HCT116 (cell line): ENCODE data around the gene ATP1B3. TPM values are rescaled to one million over a fixed set of nuclear protein-coding genes. Genes with fewer than 3 reads are reported as not detected.

ENCODE experiments used
- ATAC-seq: fragments of 200-7000 bp; cut with Tn5 transposase; 2 replicates; pipeline ENCODE4 v1.9.1; 2020; ENCODE audit warnings: mild to moderate bottlenecking, moderate library complexity
- BruUV-seq: library from RNA; stranded (reverse); fragments of 400-500 nt; replicated peaks from 2 replicates; lab custom pipeline; 2021; lab: Mats Ljungman, UMichigan
- CTCF ChIA-PET: fragments of 300-600 bp; sonication (Branson Sonifier 250); formaldehyde crosslinking; loops from one replicate; lab custom pipeline; 2021; ENCODE audit warnings: antibody characterized with exemption; lab: Charles Lee
- POLR2A ChIA-PET: fragments of 300-600, 350-600 bp; sonication (Branson Sonifier 250); formaldehyde crosslinking; loops from one replicate; lab custom pipeline; 2021; ENCODE audit warnings: antibody characterized with exemption; lab: Charles Lee
- RAD21 ChIA-PET, 2 experiments: fragments of 300-600 bp; sonication (Branson Sonifier 250); formaldehyde crosslinking; loops; one replicate each; lab custom pipeline; 2023; ENCODE audit warnings: low total read pairs in 2 of 2; ENCODE audit not compliant: uncharacterized antibody in 2 of 2, unreplicated experiment in 2 of 2, low non-redundant PET in 1 of 2; lab: Charles Lee
- DNase-seq: peaks from one replicate; pipeline ENCODE4 v3.0.0-alpha.2; 2010; ENCODE audit warnings: low read depth, low spot score
- H2AFZ ChIP-seq: fragments of 200-600 bp; shearing (Covaris generic), sonication (generic); 2 replicates; pipeline ENCODE4 v1.6.1; 2017; ENCODE audit warnings: low read depth, mixed run types, mixed read lengths, antibody characterized with exemption, low read length; ENCODE audit not compliant: poor library complexity, severe bottlenecking
- H3K27ac ChIP-seq: 2 replicates; pipeline ENCODE4 v1.5.1; 2012; ENCODE audit warnings: low read depth, low read length
- H3K27me3 ChIP-seq: fragments of 200-600 bp; sonication (generic); 2 replicates; pipeline ENCODE4 v1.6.1; 2016; ENCODE audit warnings: mixed run types, low read length, mixed read lengths; ENCODE audit not compliant: insufficient read depth
- H3K36me3 ChIP-seq, 2 experiments: fragments of 200-500 bp in 1 of 2; fragments of 200-600 bp in 1 of 2; sonication (Bioruptor generic) in 1 of 2; sonication (generic) in 1 of 2; 2 replicates each; pipeline versions ENCODE4 v1.5.1 to v1.6.1; 2014 to 2016; ENCODE audit warnings: low read length in 2 of 2, inconsistent platforms in 1 of 2, mixed read lengths in 1 of 2, mixed run types in 1 of 2; ENCODE audit not compliant: insufficient read depth in 2 of 2, control insufficient read depth in 1 of 2
- H3K4me1 ChIP-seq, 2 experiments: fragments of 200-600 bp in 1 of 2; sonication (generic) in 1 of 2; 2 replicates each; pipeline versions ENCODE4 v1.5.1 to v1.6.1; 2012 to 2017; ENCODE audit warnings: low read length in 2 of 2, inconsistent platforms in 1 of 2, mild to moderate bottlenecking in 1 of 2, mixed read lengths in 1 of 2, mixed run types in 1 of 2, moderate library complexity in 1 of 2; ENCODE audit not compliant: insufficient read depth in 2 of 2, control insufficient read depth in 1 of 2
- H3K4me2 ChIP-seq: fragments of 200-600 bp; sonication (generic); 2 replicates; pipeline ENCODE4 v1.6.1; 2017; ENCODE audit warnings: mixed run types, low read length, mixed read lengths
- H3K4me3 ChIP-seq, 2 experiments: fragments of 200-600 bp in 1 of 2; sonication (generic) in 1 of 2; replicated peaks in 1 of 2; 2 replicates each; pipeline ENCODE4 v1.5.1; 2011 to 2016; ENCODE audit warnings: low read length in 2 of 2, control low read depth in 1 of 2, low read depth in 1 of 2, mild to moderate bottlenecking in 1 of 2, mixed read lengths in 1 of 2, mixed run types in 1 of 2
- H3K79me2 ChIP-seq: fragments of 200-600 bp; sonication (generic); 2 replicates; pipeline ENCODE4 v1.6.1; 2017; ENCODE audit warnings: mild to moderate bottlenecking, mixed run types, low read length, moderate library complexity, mixed read lengths; ENCODE audit not compliant: insufficient read depth
- H3K9ac ChIP-seq: fragments of 200-600 bp; sonication (generic); 2 replicates; pipeline ENCODE4 v1.6.1; 2016; ENCODE audit warnings: low read length, mixed read lengths
- H3K9me2 ChIP-seq: fragments of 200-600 bp; sonication (generic), shearing (Covaris generic); 2 replicates; pipeline ENCODE4 v1.6.1; 2017; ENCODE audit warnings: mixed run types, mild to moderate bottlenecking, moderate library complexity; ENCODE audit not compliant: insufficient read depth
- H3K9me3 ChIP-seq, 2 experiments: fragments of 200-500 bp in 1 of 2; fragments of 200-600 bp in 1 of 2; sonication (Bioruptor generic) in 1 of 2; sonication (generic) in 1 of 2; 2 replicates each; pipeline ENCODE4 v1.6.1; 2014 to 2017; ENCODE audit warnings: low read length in 2 of 2, mixed read lengths in 2 of 2, inconsistent platforms in 1 of 2, low read depth in 1 of 2, mild to moderate bottlenecking in 1 of 2, mixed run types in 1 of 2, moderate library complexity in 1 of 2; ENCODE audit not compliant: control insufficient read depth in 1 of 2, insufficient read depth in 1 of 2
- H4K20me1 ChIP-seq: fragments of 200-600 bp; sonication (generic), shearing (Covaris generic); 2 replicates; pipeline ENCODE4 v1.6.1; 2017; ENCODE audit warnings: mixed run types, mild to moderate bottlenecking, moderate library complexity; ENCODE audit not compliant: insufficient read depth
- CEBPB ChIP-seq: IDR thresholded peaks from 2 replicates; pipeline ENCODE4 v1.6.1; 2012; ENCODE audit warnings: low read depth
- POLR2A ChIP-seq: IDR thresholded peaks from 2 replicates; pipeline ENCODE4 v1.7.0; 2011; ENCODE audit warnings: borderline replicate concordance; ENCODE audit not compliant: insufficient read depth, insufficient read length; ENCODE audit errors: extremely low read depth
- POLR2AphosphoS5 ChIP-seq: IDR thresholded peaks from 2 replicates; pipeline ENCODE4 v1.6.1; 2011; ENCODE audit warnings: mild to moderate bottlenecking, low read depth, low read length, moderate library complexity
- REST ChIP-seq: IDR thresholded peaks from 2 replicates; pipeline ENCODE4 v1.6.1; 2012; ENCODE audit warnings: low read depth
- SRF ChIP-seq: IDR thresholded peaks from 2 replicates; pipeline ENCODE4 v1.6.1; 2012; ENCODE audit warnings: low read depth
- TCF7L2 ChIP-seq: IDR thresholded peaks from 2 replicates; pipeline ENCODE4 v1.7.0; 2011; ENCODE audit warnings: borderline replicate concordance, inconsistent platforms; ENCODE audit not compliant: insufficient read depth, insufficient read length; ENCODE audit errors: extremely low read depth
- YY1 ChIP-seq: IDR thresholded peaks from 2 replicates; pipeline ENCODE4 v1.6.1; 2011; ENCODE audit warnings: low read length, low read depth, moderate library complexity, mild to moderate bottlenecking; ENCODE audit not compliant: insufficient replicate concordance; ENCODE audit errors: extremely low read depth
- ZFX ChIP-seq: fragments of 450-650 bp; IDR thresholded peaks from 2 replicates; pipeline ENCODE4 v1.6.1; 2017
- ZNF274 ChIP-seq: fragments of 200-500 bp; sonication (Bioruptor generic); IDR thresholded peaks from 2 replicates; pipeline ENCODE4 v1.6.1; 2014; ENCODE audit warnings: mild to moderate bottlenecking, low read depth, low read length, inconsistent platforms
- intact Hi-C: fragments of 100-400 bp; cut with micrococcal nuclease; formaldehyde crosslinking; loops from 2 replicates; pipeline ENCODE4 v1.10.0; 2022
- total RNA-seq: library from RNA; stranded (reverse); gene quantifications from one replicate; pipeline ENCODE4 v1.2.1, GENCODE V29; 2021; ENCODE audit not compliant: unreplicated experiment
- TF ChIP-seq, protein P1 (sequence below), 3 experiments: fragments of 200-600 bp in 1 of 3; sonication (generic) in 1 of 3; IDR thresholded peaks in 2 of 3; conservative IDR thresholded peaks in 1 of 3; 2 replicates each; pipeline ENCODE4 v1.5.1; 2012 to 2017; ENCODE audit warnings: low read depth in 2 of 3, low read length in 2 of 3, antibody characterized with exemption in 1 of 3, borderline replicate concordance in 1 of 3, control low read depth in 1 of 3, mild to moderate bottlenecking in 1 of 3, mixed read lengths in 1 of 3, mixed run types in 1 of 3, moderate library complexity in 1 of 3; ENCODE audit not compliant: insufficient read depth in 1 of 3
- TF ChIP-seq, protein P2 (sequence below): IDR thresholded peaks from 2 replicates; pipeline ENCODE4 v1.6.1; 2012

ATP1B3 gene
- total RNA-seq, 1 experiment from 2014 or later, result 147 TPM

GRCh38 chr3:141860766-141861513 is 15.5 kb upstream of the ATP1B3 start:
- no peaks in the 10 kb centered on the region for H3K27me3 ChIP-seq
- ChIA-PET RAD21 (no interaction called here), CTCF (interaction anchor here (2.1 kb wide), 1 partner anchor 14 kb away, joined by 9 read pairs; no protein-coding TSS in a partner anchor), POLR2A (interaction anchor here (1.4 kb wide), 1 partner anchor 14 kb away, joined by 4 read pairs; no protein-coding TSS in a partner anchor)
- H3K36me3 ChIP-seq, result no peaks in the 10 kb centered on the region
- H3K9me2 ChIP-seq, result no peaks in the 10 kb centered on the region
- no peaks in the 10 kb centered on the region for H3K9me3 ChIP-seq
- H3K9ac ChIP-seq, result no peak overlapping the region
- H3K4me2 ChIP-seq, result no peak overlapping the region
- TF ChIP-seq, protein P1, sequence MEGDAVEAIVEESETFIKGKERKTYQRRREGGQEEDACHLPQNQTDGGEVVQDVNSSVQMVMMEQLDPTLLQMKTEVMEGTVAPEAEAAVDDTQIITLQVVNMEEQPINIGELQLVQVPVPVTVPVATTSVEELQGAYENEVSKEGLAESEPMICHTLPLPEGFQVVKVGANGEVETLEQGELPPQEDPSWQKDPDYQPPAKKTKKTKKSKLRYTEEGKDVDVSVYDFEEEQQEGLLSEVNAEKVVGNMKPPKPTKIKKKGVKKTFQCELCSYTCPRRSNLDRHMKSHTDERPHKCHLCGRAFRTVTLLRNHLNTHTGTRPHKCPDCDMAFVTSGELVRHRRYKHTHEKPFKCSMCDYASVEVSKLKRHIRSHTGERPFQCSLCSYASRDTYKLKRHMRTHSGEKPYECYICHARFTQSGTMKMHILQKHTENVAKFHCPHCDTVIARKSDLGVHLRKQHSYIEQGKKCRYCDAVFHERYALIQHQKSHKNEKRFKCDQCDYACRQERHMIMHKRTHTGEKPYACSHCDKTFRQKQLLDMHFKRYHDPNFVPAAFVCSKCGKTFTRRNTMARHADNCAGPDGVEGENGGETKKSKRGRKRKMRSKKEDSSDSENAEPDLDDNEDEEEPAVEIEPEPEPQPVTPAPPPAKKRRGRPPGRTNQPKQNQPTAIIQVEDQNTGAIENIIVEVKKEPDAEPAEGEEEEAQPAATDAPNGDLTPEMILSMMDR (IDR thresholded peaks at IDR 0.05 in 2 of 3, conservative IDR thresholded peaks at IDR 0.05 in 1 of 3; ENCODE audit: borderline replicate concordance in 1 of 3, insufficient read depth in 1 of 3, low read depth in 2 of 3, low read length in 2 of 3), result no peak
- TF ChIP-seq REST (no peak), POLR2AphosphoS5 (no peak), TCF7L2 (no peak), ZNF274 (no peak), YY1 (no peak), POLR2A (no peak), ZFX (no peak), SRF (no peak), CEBPB (no peak)
- TF ChIP-seq, protein P2, sequence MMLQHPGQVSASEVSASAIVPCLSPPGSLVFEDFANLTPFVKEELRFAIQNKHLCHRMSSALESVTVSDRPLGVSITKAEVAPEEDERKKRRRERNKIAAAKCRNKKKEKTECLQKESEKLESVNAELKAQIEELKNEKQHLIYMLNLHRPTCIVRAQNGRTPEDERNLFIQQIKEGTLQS, result no peak
- TF ChIP-seq, all 23 proteins: peak for 0
- no peaks in the 10 kb centered on the region for H4K20me1 ChIP-seq
- no peak for ATAC-seq
- H3K27ac ChIP-seq, result no peak overlapping the region
- no peaks in the 10 kb centered on the region for H3K79me2 ChIP-seq
- no peaks in the 10 kb centered on the region for H3K4me1 ChIP-seq
- no TSS peak for BruUV-seq
- H2AFZ ChIP-seq, result no peak overlapping the region
- intact Hi-C loops, result no loop called here
- H3K4me3 ChIP-seq, result no peak overlapping the region
- no peak for DNase-seq
